Tibial nerve (tissue), 4 donors: ENCODE results near the gene TRPC3. TPM values are rescaled to one million over a fixed set of nuclear protein-coding genes. Genes with fewer than 3 reads are reported as not detected.

Experiments
- DNase-seq, 2 donors: peaks; one replicate each; pipeline ENCODE4 v3.0.0-alpha.2; 2019; ENCODE audit warnings: low spot score in 2 of 2
- H3K27ac ChIP-seq, 4 donors: fragments of 200-600 bp; sonication (generic) in 3 of 4; one replicate each; pipeline ENCODE4 v1.5.1; 2017 to 2019; ENCODE audit warnings: mild to moderate bottlenecking in 1 of 4
- H3K27me3 ChIP-seq, 2 donors: fragments of 200-600 bp; sonication (generic) in 1 of 2; one replicate each; pipeline versions ENCODE4 v1.5.1 to v1.6.0; 2017 to 2019
- H3K36me3 ChIP-seq, 3 donors: fragments of 200-600 bp; sonication (generic); one replicate each; pipeline ENCODE4 v1.5.1; 2018 to 2019
- H3K4me1 ChIP-seq, 4 donors: fragments of 200-600 bp; sonication (generic) in 3 of 4; one replicate each; pipeline ENCODE4 v1.5.1; 2017 to 2019
- H3K4me3 ChIP-seq, 4 donors: fragments of 200-600 bp; sonication (generic) in 3 of 4; one replicate each; pipeline ENCODE4 v1.5.1; 2017 to 2019; ENCODE audit warnings: mild to moderate bottlenecking in 1 of 4, moderate library complexity in 1 of 4
- H3K9me3 ChIP-seq, 4 donors: fragments of 200-600 bp; sonication (generic) in 3 of 4; one replicate each; pipeline ENCODE4 v1.5.1; 2017 to 2019
- CTCF ChIP-seq, 5 experiments: fragments of 200-600 bp in 3 of 5; fragments of 450-650 bp in 2 of 5; sonication (generic) in 3 of 5; IDR thresholded peaks; one replicate each; pipeline ENCODE4 v1.5.1; 2016 to 2019; ENCODE audit warnings: antibody characterized with exemption in 5 of 5, mild to moderate bottlenecking in 3 of 5, moderate library complexity in 2 of 5
- EP300 ChIP-seq, 2 donors: sonication (generic); formaldehyde crosslinking; IDR thresholded peaks; one replicate each; pipeline ENCODE4 v1.6.1; 2017; ENCODE audit warnings: antibody characterized with exemption in 2 of 2, mild to moderate bottlenecking in 1 of 2
- POLR2A ChIP-seq, 2 donors: fragments of 450-650 bp; IDR thresholded peaks; one replicate each; pipeline ENCODE4 v1.6.1; 2017; ENCODE audit warnings: antibody characterized with exemption in 2 of 2, mild to moderate bottlenecking in 2 of 2, moderate library complexity in 2 of 2
- WGBS, 2 donors: methylation state at CpG; one replicate each; pipeline ENCODE4 v1.1.5; 2018; 5-methylcytosine and 5-hydroxymethylcytosine counted together
- total RNA-seq, 4 donors: library from RNA; depleted of rRNA; stranded (reverse); fragments of >200 nt; gene quantifications; one replicate each; pipeline ENCODE4 v1.1.0, GENCODE V29; 2016

Gene TRPC3
- total RNA-seq, 4 donors from 2014 or later = 0.21 to 4.5 (median 2.0) TPM; not detected in 1

- Histone ChIP-seq H3K27me3 (no peaks in the 10 kb centered on the region), H3K9me3 (no peaks in the 10 kb centered on the region), H3K4me1 (no peaks in the 10 kb centered on the region), H3K27ac (no peak overlapping the region), H3K4me3 (no peak overlapping the region), H3K36me3 (no peaks in the 10 kb centered on the region)
- TF ChIP-seq POLR2A (IDR thresholded peaks at IDR 0.05) (no peak), EP300 (IDR thresholded peaks at IDR 0.05) (no peak), CTCF (IDR thresholded peaks at IDR 0.05) (no peak)
- DNase-seq = no peak
Measured at GRCh38 chr4:121879135-121879534, 72.7 kb downstream of the TRPC3 start.

- Histone ChIP-seq H3K36me3 (no peaks in the 10 kb centered on the region), H3K27ac (no peak overlapping the region), H3K9me3 (no peaks in the 10 kb centered on the region), H3K4me1 (no peaks in the 10 kb centered on the region), H3K4me3 (no peak overlapping the region), H3K27me3 (no peaks in the 10 kb centered on the region)
- 67% methylated on average over 4 of the region's 4 CpGs for WGBS, 2 donors
- TF ChIP-seq EP300 (IDR thresholded peaks at IDR 0.05) (no peak), CTCF (IDR thresholded peaks at IDR 0.05) (no peak), POLR2A (IDR thresholded peaks at IDR 0.05) (no peak)
- DNase-seq = no peak
Measured at GRCh38 chr4:121877041-121877773, 74.7 kb downstream of the TRPC3 start.

- no peak overlapping the region for H3K4me3 ChIP-seq
- DNase-seq = no peak
- peaks cover 0 to under 1% (median 0%) of the 10 kb centered on the region in 4 donors for H3K4me1 ChIP-seq
- H3K9me3 ChIP-seq = no peaks in the 10 kb centered on the region
- H3K27me3 ChIP-seq = no peaks in the 10 kb centered on the region
- TF ChIP-seq POLR2A (IDR thresholded peaks at IDR 0.05) (no peak), EP300 (IDR thresholded peaks at IDR 0.05) (no peak), CTCF (IDR thresholded peaks at IDR 0.05) (no peak)
- H3K36me3 ChIP-seq = no peaks in the 10 kb centered on the region
- WGBS, 2 donors = 96 to 97% methylated on average over 6 of the region's 6 CpGs
- no peak overlapping the region for H3K27ac ChIP-seq
Measured at GRCh38 chr4:121876070-121876469, 75.8 kb downstream of the TRPC3 start.

GRCh38 chr4:121875652-121876051 is 76.2 kb downstream of the TRPC3 start:
- Histone ChIP-seq H3K36me3 (no peaks in the 10 kb centered on the region), H3K9me3 (no peaks in the 10 kb centered on the region), H3K4me3 (no peak overlapping the region), H3K27me3 (no peaks in the 10 kb centered on the region), H3K4me1 (peaks cover 0 to 5% (median 0%) of the 10 kb centered on the region in 4 donors), H3K27ac (no peak overlapping the region)
- TF ChIP-seq CTCF (IDR thresholded peaks at IDR 0.05) (no peak), EP300 (IDR thresholded peaks at IDR 0.05) (no peak)
- WGBS, 2 donors = 73 to 95% methylated on average over 2 of the region's 2 CpGs
- DNase-seq = no peak

- H3K9me3 ChIP-seq = no peaks in the 10 kb centered on the region
- no peak overlapping the region for H3K27ac ChIP-seq
- H3K36me3 ChIP-seq = no peaks in the 10 kb centered on the region
- H3K4me1 ChIP-seq = peaks cover 0 to 16% (median 7%) of the 10 kb centered on the region in 4 donors
- DNase-seq = no peak
- no peak overlapping the region for H3K4me3 ChIP-seq
- 33 to 36% methylated on average over 3 of the region's 3 CpGs for WGBS, 2 donors
- H3K27me3 ChIP-seq = no peaks in the 10 kb centered on the region
- no peak for TF ChIP-seq POLR2A (IDR thresholded peaks at IDR 0.05)
- TF ChIP-seq EP300 (IDR thresholded peaks at IDR 0.05) = no peak
- no peak for TF ChIP-seq CTCF (IDR thresholded peaks at IDR 0.05)
Measured at GRCh38 chr4:121873604-121874003, 78.3 kb downstream of the TRPC3 start.
